GM19351 (cell line): Measurements from ENCODE around the gene NOTCH4.
A peak's percentile ranks its signal among the peaks of the same experiment; 100 is the strongest.

Experiments
- ATAC-seq: cut with Tn5 transposase; IDR thresholded peaks from one replicate; pipeline ENCODE4 v1.9.1; 2021; ENCODE audit warnings: mild to moderate bottlenecking, moderate library complexity; ENCODE audit not compliant: unreplicated experiment

The NOTCH4 gene

GRCh38 chr6:32167761-32168262 lies 56.1 kb downstream of the NOTCH4 start:
- no peak for ATAC-seq

- no peak for ATAC-seq
These were observed 56.6 kb downstream of the NOTCH4 start for GRCh38 chr6:32167154-32167760.

- ATAC-seq, result no peak
These were observed 57.3 kb downstream of the NOTCH4 start for GRCh38 chr6:32166411-32167061.

- ATAC-seq, result no peak
These were observed 59.6 kb downstream of the NOTCH4 start, which contains the start of gene EGFL8 for GRCh38 chr6:32164295-32164694. TSS of gene EGFL8 (plus strand) at chr6:32164595. CDS start at chr6:32166166, 1,571 bp downstream.

- ATAC-seq, result no peak
These were observed 60.2 kb downstream of the NOTCH4 start for GRCh38 chr6:32163559-32164258.

- ATAC-seq, result no peak
These were observed 65.8 kb downstream of the NOTCH4 start for GRCh38 chr6:32158052-32158451.

- ATAC-seq, result no peak
These were observed 67.0 kb downstream of the NOTCH4 start for GRCh38 chr6:32156891-32157290.

- peak; percentile 56 for ATAC-seq
These were observed 69.2 kb downstream of the NOTCH4 start for GRCh38 chr6:32154514-32155161.

- ATAC-seq, result no peak
These were observed 70.0 kb downstream of the NOTCH4 start, which contains the start of gene PPT2 for GRCh38 chr6:32153564-32154513. TSS of gene PPT2 (plus strand) at chr6:32154141. CDS start at chr6:32154595, 454 bp downstream.

GRCh38 chr6:32152769-32153563 lies 70.9 kb downstream of the NOTCH4 start:
- ATAC-seq, result no peak

GRCh38 chr6:32151863-32152768 lies 71.8 kb downstream of the NOTCH4 start, which contains the start of gene PRRT1:
TSS of gene PRRT1 (minus strand) at chr6:32151939. CDS start at chr6:32151827, 112 bp downstream.
- ATAC-seq, result no peak

- ATAC-seq, result no peak
These were observed 72.5 kb downstream of the NOTCH4 start for GRCh38 chr6:32151181-32151862.

GRCh38 chr6:32149932-32150870 lies 73.7 kb downstream of the NOTCH4 start:
- ATAC-seq, result no peak

GRCh38 chr6:32149092-32149755 lies 74.6 kb downstream of the NOTCH4 start:
- ATAC-seq, result no peak

GRCh38 chr6:32148289-32149091 lies 75.4 kb downstream of the NOTCH4 start:
- no peak for ATAC-seq
